ENCODE measurements around the gene HSPA6. TPM values are rescaled to one million over a fixed set of nuclear protein-coding genes. Genes with fewer than 3 reads are reported as not detected.
"Not testable (repeated sequence)": the region's sequence is repeated elsewhere in the genome, so short reads cannot be mapped to it uniquely, and the experiment has no call there.

Gene HSPA6
- total RNA-seq, 1 donor: 0.45 TPM

DNA sequence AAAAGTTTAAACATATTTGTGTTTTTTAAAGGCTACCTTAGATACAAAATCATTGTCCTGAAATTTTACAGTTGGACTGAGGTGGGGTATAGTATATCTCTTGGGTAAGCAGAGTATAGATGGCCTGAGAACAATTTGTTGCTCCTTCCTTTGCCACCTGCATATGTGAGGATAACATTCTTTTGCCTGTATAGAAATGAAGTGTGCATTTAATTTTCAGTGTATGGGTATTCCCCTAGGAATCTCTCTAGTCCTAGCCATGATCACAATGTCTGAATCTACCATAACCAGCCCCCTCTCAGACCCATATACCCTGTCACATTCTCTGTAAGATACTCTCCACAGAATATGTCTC is 21.0 kb upstream of the HSPA6 start:
- TF ChIP-seq, protein P1, sequence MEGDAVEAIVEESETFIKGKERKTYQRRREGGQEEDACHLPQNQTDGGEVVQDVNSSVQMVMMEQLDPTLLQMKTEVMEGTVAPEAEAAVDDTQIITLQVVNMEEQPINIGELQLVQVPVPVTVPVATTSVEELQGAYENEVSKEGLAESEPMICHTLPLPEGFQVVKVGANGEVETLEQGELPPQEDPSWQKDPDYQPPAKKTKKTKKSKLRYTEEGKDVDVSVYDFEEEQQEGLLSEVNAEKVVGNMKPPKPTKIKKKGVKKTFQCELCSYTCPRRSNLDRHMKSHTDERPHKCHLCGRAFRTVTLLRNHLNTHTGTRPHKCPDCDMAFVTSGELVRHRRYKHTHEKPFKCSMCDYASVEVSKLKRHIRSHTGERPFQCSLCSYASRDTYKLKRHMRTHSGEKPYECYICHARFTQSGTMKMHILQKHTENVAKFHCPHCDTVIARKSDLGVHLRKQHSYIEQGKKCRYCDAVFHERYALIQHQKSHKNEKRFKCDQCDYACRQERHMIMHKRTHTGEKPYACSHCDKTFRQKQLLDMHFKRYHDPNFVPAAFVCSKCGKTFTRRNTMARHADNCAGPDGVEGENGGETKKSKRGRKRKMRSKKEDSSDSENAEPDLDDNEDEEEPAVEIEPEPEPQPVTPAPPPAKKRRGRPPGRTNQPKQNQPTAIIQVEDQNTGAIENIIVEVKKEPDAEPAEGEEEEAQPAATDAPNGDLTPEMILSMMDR (IDR thresholded peaks at IDR 0.05; ENCODE audit: insufficient read depth, low read length): no peak
- no peak for DNase-seq (ENCODE audit: low read depth)
- H3K4me3 ChIP-seq (ENCODE audit: low read depth, low read length): no peak overlapping the region

DNA sequence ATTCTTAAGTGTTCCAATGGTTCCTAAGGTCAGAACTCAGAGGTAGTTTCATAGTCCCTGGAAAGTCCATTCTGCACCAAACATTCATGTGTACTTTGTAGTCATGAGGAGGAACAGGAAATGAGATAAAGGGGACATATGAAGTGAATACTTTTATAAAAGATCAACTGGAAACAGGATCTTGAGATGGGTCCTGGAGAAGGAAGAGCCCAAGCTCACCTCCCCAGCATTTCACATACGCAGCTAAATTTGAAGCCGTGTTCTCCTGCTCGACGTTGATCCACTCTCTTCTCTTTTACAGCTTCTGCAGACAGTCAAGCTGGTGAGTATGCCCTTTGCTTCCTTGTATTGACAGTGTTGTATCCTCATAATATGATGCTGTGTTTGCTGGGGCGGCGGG is 18.7 kb upstream of the HSPA6 start:
- TF ChIP-seq, protein P1 (IDR thresholded peaks at IDR 0.05; ENCODE audit: insufficient read depth, low read length): no peak
- no peak overlapping the region for H3K4me3 ChIP-seq (ENCODE audit: low read depth, low read length)
- DNase-seq (ENCODE audit: low read depth): no peak

DNA sequence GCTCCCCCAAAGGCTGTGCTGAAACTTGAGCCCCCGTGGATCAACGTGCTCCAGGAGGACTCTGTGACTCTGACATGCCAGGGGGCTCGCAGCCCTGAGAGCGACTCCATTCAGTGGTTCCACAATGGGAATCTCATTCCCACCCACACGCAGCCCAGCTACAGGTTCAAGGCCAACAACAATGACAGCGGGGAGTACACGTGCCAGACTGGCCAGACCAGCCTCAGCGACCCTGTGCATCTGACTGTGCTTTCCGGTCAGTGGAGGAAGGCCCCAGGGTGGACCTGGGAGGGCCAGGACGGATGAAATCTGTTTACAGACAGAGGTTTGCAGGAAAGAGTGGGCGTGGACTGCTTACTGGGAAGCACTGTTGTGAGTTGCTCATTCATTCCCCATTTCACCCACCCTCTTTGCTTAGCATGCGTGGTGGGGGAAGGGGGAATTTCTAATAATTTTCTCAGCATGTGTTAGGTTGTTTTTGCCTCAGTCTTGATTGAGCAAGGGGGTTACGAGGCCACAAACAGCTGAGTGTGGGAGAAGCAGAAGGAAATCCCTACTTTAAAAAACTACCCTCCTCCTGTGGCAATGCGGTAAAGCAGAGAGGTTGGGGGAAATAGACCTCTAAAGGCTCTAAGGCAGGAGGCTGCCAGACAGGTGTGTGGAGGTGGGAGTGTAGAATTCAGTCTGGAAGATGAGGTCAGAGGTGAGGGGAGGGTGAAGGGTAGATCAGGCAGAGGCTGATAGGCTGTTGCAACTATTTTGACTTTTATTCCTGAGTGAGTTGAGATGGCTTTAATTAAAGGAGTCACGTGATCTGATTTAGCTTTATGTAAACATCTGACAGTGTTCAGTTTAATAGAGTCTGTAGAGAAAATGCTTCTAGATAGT is 17.8 kb upstream of the HSPA6 start:
- DNase-seq (ENCODE audit: low read depth): peak; percentile 14
- no peak overlapping the region for H3K4me3 ChIP-seq (ENCODE audit: low read depth, low read length)
- TF ChIP-seq, protein P1 (IDR thresholded peaks at IDR 0.05; ENCODE audit: insufficient read depth, low read length): no peak

DNA sequence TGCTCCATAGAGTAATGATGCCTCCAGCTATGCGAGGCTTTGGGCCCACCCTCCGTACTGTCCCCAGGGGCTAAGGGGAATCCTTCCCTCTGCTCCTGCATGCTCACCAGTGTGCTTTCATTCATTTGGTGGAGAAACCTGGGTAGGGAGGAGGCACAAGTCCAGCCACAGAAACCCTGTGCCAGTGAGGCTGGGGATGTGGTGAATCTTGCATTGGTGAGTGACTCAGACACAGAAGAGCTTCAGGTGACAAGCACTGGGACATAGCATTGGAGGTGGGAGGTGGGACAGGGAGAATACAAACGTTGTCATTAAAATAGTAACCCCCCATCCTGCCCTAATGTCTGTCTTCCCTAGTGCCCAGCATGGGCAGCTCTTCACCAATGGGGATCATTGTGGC is 13.9 kb upstream of the HSPA6 start:
- TF ChIP-seq, protein P1 (IDR thresholded peaks at IDR 0.05; ENCODE audit: insufficient read depth, low read length): no peak
- H3K4me3 ChIP-seq (ENCODE audit: low read depth, low read length): no peak overlapping the region
- no peak for DNase-seq (ENCODE audit: low read depth)

DNA sequence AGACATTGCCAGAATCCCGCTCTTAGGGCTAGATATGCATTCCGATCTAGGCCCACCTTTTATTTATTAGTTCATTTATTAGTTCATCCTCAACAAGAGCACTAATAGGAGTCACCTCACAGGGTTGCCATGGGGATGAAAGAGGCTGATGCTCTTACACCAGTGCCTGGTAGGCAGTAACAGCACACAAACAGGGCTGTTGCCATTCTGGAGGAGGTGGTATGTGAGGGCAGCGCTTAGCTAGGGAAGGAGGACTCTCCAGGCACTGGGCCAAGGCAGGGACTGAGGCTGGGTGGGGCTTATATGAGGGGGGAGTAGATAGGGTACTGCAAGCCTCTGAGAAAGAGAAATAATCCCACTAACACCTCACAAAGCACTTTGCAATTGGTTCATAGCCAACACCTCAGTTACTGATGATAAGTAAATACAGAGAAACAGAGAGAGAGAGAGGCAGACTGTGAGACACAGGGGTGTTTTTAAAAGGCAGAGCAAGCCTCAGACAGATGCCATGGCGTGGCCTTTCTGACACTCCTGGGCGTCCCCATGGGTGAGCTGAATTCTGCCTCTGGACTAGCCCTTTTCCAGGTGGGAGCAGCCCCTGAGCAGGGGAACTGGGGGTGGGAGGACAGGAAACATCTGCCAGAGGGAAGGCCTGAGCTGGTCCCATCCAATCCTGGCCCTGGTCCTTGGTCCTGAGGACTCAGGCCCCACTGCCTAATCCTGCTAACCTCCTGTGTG is 13.2 kb upstream of the HSPA6 start:
- TF ChIP-seq, protein P1 (IDR thresholded peaks at IDR 0.05; ENCODE audit: insufficient read depth, low read length): no peak

DNA sequence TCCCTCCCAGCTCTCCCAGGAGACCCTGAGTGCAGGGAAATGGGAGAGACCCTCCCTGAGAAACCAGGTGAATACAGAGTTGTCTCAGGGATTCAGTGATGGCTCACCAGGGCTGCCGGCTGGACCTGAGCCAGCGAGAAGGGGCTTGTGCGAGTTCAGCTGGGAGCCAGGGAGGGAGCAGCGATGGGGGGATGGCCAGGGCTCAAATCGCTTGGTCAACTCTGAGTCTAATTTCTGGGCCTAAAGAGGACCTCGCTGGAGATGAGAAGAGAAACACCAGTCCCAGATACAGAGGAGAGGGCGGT is 12.6 kb upstream of the HSPA6 start:
- no peak overlapping the region for H3K4me3 ChIP-seq (ENCODE audit: low read depth, low read length)
- TF ChIP-seq, protein P1 (IDR thresholded peaks at IDR 0.05; ENCODE audit: insufficient read depth, low read length): no peak
- DNase-seq (ENCODE audit: low read depth): no peak

More for the DNA sequence above, 13.2 kb upstream of the HSPA6 start:
- H3K4me3 ChIP-seq (ENCODE audit: low read depth, low read length): no peak overlapping the region
- DNase-seq (ENCODE audit: low read depth): no peak

DNA sequence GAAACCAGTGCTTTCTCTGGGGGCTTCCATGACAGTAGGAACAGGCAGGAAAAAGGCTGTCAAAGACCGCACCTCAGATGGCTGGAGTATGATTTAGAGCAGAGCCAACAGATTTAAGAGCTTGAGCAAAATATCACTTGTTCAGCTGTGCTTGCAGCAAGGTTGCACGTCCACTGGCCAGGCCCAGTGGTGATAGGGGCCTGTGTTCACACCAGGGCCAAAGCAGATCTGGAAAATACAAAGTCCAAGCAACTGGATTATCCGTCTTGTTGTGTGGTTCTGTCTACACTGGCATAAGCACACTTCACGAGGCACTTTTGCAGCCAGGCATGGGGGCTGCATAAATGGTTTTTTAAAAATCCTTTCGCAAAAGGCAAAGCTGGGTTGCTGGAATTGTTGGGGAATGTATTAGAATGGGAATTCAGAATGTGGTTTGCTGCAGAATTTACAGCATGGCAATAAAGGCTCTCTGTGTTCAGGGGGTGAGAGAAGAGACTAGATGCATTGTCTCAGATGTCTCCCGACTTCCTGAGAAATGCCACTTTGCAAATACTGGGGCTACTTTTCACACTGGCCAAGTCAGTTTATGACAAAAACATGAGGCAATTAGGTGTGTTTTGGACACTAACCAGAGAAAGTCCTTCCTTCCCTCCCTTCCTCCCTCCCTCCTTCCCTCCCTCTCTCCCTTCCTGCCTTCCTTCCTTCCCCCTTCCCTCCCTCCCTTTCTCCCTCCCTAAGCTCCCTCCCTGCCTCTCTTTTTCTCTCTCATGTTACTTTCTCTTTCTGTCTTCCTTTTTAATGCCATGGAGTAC is 11.5 kb upstream of the HSPA6 start:
- DNase-seq (ENCODE audit: low read depth): not testable (repeated sequence)

DNA sequence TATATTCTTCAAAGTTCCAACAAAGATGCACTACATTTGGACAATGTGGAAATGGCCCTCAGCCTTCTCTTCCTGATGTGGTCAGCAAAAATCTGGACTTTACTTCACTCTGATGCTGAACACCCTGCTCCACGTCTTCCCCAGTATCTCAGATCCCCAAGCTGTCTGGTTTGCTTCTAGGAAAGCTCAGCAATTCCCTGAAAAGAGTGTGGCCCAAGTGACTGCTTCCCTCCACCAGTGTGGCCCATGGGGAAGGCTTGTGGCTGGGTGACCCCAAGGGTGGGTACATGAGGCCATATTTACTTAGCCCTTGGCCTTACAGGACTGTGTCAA is 10.9 kb upstream of the HSPA6 start:
- not testable (repeated sequence) for DNase-seq (ENCODE audit: low read depth); H3K4me3 ChIP-seq (ENCODE audit: low read depth, low read length)

More for the DNA sequence above, 11.5 kb upstream of the HSPA6 start:
- not testable (repeated sequence) for H3K4me3 ChIP-seq (ENCODE audit: low read depth, low read length)

DNA sequence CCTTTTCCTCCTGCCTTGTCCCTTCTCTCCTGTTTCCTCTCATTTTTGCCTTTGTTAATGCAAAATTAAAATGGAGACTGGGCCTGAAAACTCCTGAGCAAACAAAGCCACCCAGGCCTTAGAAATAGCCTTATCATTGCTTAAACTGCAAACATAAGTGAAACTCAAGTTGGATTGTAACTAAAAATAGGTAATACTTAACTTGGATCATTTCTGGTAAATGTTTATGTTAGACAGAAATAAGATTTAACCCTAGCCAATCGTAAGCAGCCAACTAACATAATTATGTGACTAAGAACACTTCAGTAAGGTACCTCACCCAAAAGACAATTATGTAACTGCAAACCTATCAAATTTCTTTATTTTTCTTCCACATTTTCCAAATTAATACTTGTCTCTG is 10.4 kb upstream of the HSPA6 start:
- H3K4me3 ChIP-seq (ENCODE audit: low read depth, low read length): not testable (repeated sequence)
- peak; percentile 34 for DNase-seq (ENCODE audit: low read depth)

DNA sequence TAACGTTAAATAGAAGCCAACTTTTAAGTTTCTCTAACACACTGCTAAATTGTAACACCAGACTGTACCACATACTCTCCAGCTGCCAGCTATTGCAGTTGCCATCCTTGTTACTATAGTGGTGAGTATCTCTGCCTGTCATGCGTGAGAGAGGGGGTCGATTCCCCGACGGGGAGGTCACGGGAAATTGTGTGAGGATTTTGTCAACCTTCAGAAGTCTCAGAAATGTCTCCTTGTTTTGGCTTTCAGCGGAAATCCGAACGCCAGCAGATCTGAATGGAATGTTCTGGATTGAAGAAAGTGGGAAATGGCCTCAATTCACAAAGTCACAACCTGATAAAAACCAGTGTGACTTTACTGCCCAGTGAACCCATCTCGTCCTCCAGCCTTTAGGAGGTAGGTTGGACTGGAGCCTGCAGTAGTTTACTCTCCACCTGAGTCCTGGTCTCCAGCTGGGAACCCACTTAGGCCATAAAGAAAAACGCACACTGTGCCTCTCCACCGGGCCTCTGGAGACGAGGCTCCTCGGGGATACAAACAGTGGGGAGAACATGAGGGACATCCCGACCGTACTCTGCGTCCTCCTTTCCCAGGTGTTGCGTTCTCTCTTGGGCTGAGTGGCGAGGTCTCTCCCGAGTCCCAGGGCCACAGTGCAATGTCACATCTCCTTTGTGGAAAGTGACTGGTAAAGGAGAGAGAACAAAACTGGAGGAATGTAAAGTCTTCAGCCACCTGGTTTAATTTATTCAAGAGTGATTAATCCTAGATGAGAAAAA is 1.1 kb upstream of the HSPA6 start:
- not testable (repeated sequence) for H3K4me3 ChIP-seq (ENCODE audit: low read depth, low read length); DNase-seq (ENCODE audit: low read depth)
